Activated CD8-positive, alpha-beta memory T cell treated with anti-CD3 and anti-CD28 coated beads, Interleukin-2, amount 50 U/mL, for 1 hour (primary cell): Measurements from ENCODE around the gene CDK4.
"Not testable (repeated sequence)": the region's sequence is repeated elsewhere in the genome, so short reads cannot be mapped to it uniquely, and the experiment has no call there.

Experiments used
- DNase-seq: peaks from one replicate; pipeline ENCODE4 v3.0.0-alpha.2; 2020; ENCODE audit errors: extremely low read depth

The CDK4 gene

GRCh38 chr12:57726151-57726883 lies 25.8 kb downstream of the CDK4 start:
- DNase-seq: no peak

DNA sequence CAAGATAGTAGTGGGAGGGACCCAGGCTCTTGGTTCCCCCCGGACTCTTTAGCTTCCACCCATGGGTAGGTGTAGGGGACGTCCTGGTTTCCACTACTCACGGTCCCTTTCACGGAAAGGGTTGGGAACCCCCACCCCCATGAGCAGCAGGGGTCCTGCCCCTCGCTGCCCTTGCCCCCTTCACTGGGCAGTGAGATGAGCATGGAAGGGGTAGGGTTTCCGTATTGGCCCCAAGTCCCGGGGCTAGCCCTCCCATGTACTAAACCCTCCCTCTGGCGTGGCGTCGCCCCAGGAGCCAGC lies 26.3 kb downstream of the CDK4 start:
- DNase-seq: no peak

- DNase-seq: no peak
Measured at GRCh38 chr12:57724936-57725740, 27.0 kb downstream of the CDK4 start.

DNA sequence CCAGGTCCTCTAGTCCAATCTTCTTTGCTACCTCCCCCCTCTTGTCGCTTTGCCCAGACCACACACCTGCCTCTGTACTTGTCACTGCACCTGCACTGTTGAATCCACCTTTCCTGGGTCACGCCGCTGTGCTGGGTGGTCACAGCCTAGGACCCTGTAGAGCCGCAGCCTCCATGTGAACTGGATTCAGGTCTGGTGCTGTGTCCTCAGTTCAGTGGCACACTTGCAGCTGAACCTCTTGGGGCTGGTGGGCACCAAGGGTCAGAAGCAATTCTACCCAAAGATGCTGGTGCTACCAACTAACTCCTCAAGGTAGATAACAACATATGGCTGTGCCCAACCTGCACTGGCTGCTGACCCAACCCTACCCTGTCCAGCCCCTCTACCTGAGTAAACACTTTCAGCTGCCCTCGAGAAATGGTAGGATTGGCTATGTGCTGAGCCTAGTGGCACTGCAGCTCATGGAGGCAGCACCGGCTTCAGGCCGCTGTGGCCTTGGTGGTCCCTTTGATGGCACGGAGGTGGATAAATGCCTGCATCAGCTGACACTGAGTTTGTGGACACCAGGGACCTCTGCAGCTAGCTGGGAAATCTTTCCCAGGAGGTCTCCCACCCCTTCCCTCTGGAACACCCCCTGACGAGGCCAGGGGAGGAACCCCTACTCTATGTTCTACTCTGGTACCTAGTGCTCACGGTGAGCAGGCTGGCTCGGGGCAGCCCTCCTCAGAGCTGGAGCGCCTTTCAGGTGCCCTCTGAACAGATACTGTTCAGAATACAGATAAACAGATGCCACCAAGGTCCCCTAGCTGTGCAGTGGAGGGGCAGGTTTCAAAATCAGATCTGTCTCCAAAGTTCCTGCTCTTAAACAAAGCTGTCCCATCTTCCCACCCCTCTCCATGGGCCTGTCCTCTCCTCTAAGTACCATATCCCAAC lies 27.8 kb downstream of the CDK4 start:
- DNase-seq: no peak

- DNase-seq: no peak
Measured at GRCh38 chr12:57723630-57723962, 28.5 kb downstream of the CDK4 start.

- no peak for DNase-seq
Measured at GRCh38 chr12:57722716-57723629, 29.1 kb downstream of the CDK4 start.

DNA sequence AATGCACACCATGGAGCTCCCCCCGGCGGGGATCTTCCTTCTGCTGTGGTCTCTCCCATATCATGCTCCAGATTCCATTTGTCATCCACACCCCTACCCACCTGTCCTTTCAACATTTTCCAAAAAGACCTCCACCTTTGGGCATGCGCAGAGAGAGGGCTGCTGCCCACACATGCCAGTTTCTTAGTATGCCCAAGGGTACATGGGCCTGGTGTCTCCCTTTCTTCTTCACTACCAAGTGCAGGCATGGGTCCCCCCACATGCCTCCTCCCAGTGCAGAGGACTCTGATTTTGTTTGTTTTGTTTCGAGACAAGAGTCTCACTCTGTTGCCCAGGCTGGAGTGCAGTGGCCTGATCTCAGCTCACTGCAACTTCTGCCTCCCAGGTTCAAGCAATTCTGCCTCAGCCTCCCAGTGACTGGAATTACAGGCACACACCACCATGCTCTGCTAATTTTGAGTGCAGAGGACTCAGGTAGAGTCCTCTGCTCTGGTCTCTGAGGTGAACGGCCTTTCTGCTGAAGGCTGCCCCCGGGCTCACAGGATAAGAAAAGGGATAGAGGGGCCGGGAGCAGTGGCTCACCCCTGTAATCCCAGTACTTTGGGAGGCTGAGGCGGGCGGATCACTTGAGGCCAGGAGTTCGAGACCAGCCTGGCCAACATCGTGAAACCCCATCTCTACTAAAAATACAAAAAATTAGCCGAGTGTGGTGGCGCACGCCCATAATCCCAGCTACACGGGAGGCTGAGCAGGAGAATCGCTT lies 30.1 kb downstream of the CDK4 start:
- not testable (repeated sequence) for DNase-seq

GRCh38 chr12:57720606-57721595 lies 31.2 kb downstream of the CDK4 start:
- no peak for DNase-seq

DNA sequence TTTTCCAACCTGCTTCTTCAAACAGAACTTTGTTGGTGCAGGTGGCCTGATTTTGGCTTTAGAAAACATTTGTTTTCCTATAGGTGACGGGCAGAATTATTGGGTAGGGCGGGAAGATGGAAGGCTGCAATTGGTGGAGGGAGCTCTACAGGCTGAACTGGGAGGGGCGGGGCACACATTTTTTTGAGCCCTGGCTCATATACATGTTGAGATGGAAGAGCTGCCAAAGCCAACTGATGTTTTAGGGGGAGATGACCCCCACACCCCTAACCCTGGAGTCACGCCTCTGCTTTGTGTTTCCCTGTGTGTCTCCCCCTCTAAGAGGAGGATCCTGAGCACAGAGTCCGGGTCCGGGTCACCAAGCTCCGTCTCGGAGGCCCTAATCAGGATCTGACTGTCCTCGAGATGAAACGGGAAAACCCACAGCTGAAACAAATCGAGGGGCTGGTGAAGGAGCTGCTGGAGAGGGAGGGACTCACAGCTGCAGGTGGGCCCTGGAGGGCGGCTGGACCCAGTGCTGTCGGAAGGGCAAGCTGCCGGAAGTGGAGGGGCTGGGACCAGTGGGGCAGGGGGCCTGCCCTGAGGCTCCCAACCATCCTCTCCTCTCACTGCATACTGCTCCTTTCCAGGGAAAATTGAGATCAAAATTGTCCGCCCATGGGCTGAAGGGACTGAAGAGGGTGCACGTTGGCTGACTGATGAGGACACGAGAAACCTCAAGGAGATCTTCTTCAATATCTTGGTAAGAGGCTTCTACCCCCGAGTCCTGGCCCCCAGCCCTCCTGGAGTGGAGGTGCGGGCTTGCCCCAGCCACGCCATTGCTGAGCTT lies 32.1 kb downstream of the CDK4 start:
- no peak for DNase-seq

- no peak for DNase-seq
Measured at GRCh38 chr12:57718641-57719528, 33.2 kb downstream of the CDK4 start.

GRCh38 chr12:57717846-57718640 lies 34.1 kb downstream of the CDK4 start:
- DNase-seq: no peak

- DNase-seq: no peak
Measured at GRCh38 chr12:57717131-57717530, 35.0 kb downstream of the CDK4 start.

GRCh38 chr12:57716305-57716704 lies 35.8 kb downstream of the CDK4 start:
- no peak for DNase-seq

DNA sequence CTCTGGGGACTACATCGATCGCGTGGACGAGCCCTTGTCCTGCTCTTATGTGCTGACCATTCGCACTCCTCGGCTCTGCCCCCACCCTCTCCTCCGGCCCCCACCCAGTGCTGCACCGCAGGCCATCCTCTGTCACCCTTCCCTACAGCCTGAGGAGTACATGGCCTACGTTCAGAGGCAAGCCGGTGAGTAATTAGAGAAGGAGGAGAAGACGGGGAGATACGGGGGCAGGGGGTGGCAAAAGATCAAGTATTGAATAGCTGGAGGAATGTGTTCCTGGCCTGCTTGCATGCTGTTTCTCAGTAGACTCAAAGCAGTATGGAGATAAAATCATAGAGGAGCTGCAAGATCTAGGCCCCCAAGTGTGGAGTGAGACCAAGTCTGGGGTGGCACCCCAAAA lies 36.3 kb downstream of the CDK4 start:
- no peak for DNase-seq

GRCh38 chr12:57715036-57715748 lies 36.9 kb downstream of the CDK4 start:
- DNase-seq: not testable (repeated sequence)

DNA sequence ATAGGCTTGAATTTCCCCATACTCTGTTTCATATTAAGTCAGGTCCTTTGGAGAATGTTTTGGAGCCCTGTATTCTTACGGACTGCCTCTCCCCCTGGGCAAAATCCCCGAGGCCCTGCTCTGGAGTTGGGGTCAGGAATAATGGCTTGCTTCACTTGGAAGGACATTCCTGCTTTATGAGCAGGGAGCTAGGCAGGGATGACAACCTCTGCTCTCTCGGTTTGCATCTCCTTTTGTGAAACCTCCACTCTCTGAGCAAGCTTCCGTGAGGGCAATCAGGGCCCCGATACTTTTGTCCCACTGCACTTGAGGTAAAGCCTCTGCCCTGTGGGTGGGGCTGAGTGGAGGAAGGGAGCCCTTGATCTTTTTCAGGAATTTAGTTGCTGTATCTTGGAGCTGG lies 38.9 kb downstream of the CDK4 start:
- no peak for DNase-seq
